ENCODE results near the gene BMF. TPM values are rescaled to one million over a fixed set of nuclear protein-coding genes. Genes with fewer than 3 reads are reported as not detected.
"Not testable (repeated sequence)": the region's sequence is repeated elsewhere in the genome, so short reads cannot be mapped to it uniquely, and the experiment has no call there.

Gene BMF
- total and polyA plus RNA-seq, 4 donors = 8.8 to 42.5 (median 11.1) TPM

DNA sequence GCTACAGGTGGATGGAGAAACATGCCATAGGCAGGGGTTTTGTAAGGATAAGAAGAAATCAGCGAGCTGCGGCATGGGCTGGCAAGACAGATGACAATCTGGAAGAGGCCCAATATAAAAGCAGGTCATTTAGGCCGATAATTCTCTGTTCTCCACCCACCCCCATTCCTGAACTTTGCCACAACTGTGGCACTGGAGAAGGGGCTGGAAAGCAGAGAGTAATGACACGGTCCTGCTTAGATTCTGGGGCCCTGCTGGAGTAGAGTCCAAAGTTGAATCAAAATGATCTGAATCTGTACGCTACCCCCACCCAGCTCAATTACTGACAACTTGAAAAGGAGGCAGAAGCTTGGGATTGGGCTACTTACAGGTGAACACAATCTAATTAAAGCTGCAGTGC, 33.7 kb upstream of the BMF start:
- Histone ChIP-seq H3K36me3 (ENCODE audit: control insufficient read depth in 4 of 4, insufficient read depth in 4 of 4, low read length in 4 of 4) (no peaks in the 10 kb centered on the region), H3K9me3 (ENCODE audit: control insufficient read depth in 4 of 4, insufficient read depth in 3 of 4, low read length in 3 of 4) (no peaks in the 10 kb centered on the region), H3K9ac (ENCODE audit: insufficient read depth in 1 of 2, low read length in 2 of 2) (no peak overlapping the region), H3K4me1 (ENCODE audit: control insufficient read depth in 5 of 5, insufficient read depth in 5 of 5, low read length in 5 of 5) (no peaks in the 10 kb centered on the region), H3K4me3 (no peak overlapping the region), H3K27me3 (ENCODE audit: control insufficient read depth in 3 of 3, insufficient read depth in 3 of 3, low read length in 2 of 3) (no peaks in the 10 kb centered on the region), H3K27ac (ENCODE audit: low read depth in 1 of 2, low read length in 1 of 2) (no peak overlapping the region)
- no peak for ATAC-seq (ENCODE audit: insufficient read depth, low FRiP score)
- DNase-seq = no peak
- TF ChIP-seq, protein P1, sequence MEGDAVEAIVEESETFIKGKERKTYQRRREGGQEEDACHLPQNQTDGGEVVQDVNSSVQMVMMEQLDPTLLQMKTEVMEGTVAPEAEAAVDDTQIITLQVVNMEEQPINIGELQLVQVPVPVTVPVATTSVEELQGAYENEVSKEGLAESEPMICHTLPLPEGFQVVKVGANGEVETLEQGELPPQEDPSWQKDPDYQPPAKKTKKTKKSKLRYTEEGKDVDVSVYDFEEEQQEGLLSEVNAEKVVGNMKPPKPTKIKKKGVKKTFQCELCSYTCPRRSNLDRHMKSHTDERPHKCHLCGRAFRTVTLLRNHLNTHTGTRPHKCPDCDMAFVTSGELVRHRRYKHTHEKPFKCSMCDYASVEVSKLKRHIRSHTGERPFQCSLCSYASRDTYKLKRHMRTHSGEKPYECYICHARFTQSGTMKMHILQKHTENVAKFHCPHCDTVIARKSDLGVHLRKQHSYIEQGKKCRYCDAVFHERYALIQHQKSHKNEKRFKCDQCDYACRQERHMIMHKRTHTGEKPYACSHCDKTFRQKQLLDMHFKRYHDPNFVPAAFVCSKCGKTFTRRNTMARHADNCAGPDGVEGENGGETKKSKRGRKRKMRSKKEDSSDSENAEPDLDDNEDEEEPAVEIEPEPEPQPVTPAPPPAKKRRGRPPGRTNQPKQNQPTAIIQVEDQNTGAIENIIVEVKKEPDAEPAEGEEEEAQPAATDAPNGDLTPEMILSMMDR (IDR thresholded peaks at IDR 0.05; ENCODE audit: control extremely low read depth, extremely low read depth) = no peak
- 93 to 96% methylated on average over 5 of the region's 5 CpGs for WGBS, 2 donors

GRCh38 chr15:40138201-40138570, 29.5 kb upstream of the BMF start:
- H3K9me3 ChIP-seq (ENCODE audit: control insufficient read depth in 4 of 4, insufficient read depth in 3 of 4, low read length in 3 of 4); H3K4me3 ChIP-seq; H3K27me3 ChIP-seq (ENCODE audit: control insufficient read depth in 3 of 3, insufficient read depth in 3 of 3, low read length in 2 of 3); H3K4me1 ChIP-seq (ENCODE audit: control insufficient read depth in 5 of 5, insufficient read depth in 5 of 5, low read length in 5 of 5); DNase-seq; H3K27ac ChIP-seq (ENCODE audit: low read depth in 1 of 2, low read length in 1 of 2); H3K36me3 ChIP-seq (ENCODE audit: control insufficient read depth in 4 of 4, insufficient read depth in 4 of 4, low read length in 4 of 4); ATAC-seq (ENCODE audit: insufficient read depth, low FRiP score); H3K9ac ChIP-seq (ENCODE audit: insufficient read depth in 1 of 2, low read length in 2 of 2): not testable (repeated sequence)
- WGBS, 2 donors = 43 to 61% methylated on average over 3 of the region's 3 CpGs

- Histone ChIP-seq H3K27me3 (ENCODE audit: control insufficient read depth in 3 of 3, insufficient read depth in 3 of 3, low read length in 2 of 3) (no peaks in the 10 kb centered on the region), H3K36me3 (ENCODE audit: control insufficient read depth in 4 of 4, insufficient read depth in 4 of 4, low read length in 4 of 4) (no peaks in the 10 kb centered on the region), H3K9ac (ENCODE audit: insufficient read depth in 1 of 2, low read length in 2 of 2) (no peak overlapping the region), H3K4me1 (ENCODE audit: control insufficient read depth in 5 of 5, insufficient read depth in 5 of 5, low read length in 5 of 5) (no peaks in the 10 kb centered on the region), H3K9me3 (ENCODE audit: control insufficient read depth in 4 of 4, insufficient read depth in 3 of 4, low read length in 3 of 4) (no peaks in the 10 kb centered on the region), H3K4me3 (no peak overlapping the region), H3K27ac (ENCODE audit: low read depth in 1 of 2, low read length in 1 of 2) (no peak overlapping the region)
- DNase-seq (no peak), ATAC-seq (ENCODE audit: insufficient read depth, low FRiP score) (no peak)
- WGBS, 2 donors = 95 to 99% methylated on average over 11 of the region's 11 CpGs
- TF ChIP-seq, protein P1 (IDR thresholded peaks at IDR 0.05; ENCODE audit: control extremely low read depth, extremely low read depth) = no peak
Measured at GRCh38 chr15:40137303-40138200, 28.9 kb upstream of the BMF start.

DNA sequence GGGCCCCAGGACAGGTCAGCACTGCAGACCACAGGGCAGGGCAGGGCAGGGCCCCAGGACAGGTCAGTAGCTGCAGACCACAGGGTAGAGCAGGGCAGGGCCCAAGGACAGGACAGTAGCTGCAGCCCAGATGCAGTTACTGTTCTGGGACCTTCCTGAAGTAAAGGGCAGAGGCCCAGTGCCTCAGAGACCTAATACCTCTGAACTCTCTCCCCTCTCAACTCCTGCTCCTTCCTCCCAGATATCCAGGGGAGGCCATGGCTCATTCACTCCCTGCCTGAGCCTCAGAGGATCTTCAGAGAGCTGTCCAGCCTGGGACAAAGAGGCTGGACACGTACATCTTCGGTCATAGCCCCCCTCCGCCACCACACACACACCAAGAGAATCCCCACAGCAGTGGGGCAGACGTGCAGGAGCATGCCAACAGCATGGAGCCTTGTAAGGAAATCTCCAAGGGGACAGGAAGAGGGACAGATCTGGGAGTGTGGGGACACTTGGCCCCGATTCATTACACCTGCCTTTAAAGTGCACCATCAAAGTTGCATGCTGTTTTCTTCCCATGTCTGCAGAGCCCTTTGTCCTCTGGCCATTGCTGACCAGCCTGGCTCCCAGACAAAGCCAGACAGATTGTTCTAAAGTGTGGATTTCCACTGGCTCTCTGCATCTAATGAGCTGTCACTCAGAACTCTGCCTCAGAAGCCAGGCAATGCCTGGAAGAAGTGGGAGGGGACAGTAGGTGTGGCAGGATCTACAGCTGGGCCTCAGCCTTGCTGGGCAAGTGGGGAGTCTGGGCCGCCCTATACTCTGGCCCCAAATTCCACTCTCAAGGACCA, 28.0 kb upstream of the BMF start:
- DNase-seq = no peak
- no peak overlapping the region for H3K4me3 ChIP-seq

GRCh38 chr15:40135846-40136450, 27.3 kb upstream of the BMF start:
- not testable (repeated sequence) for ATAC-seq (ENCODE audit: insufficient read depth, low FRiP score); H3K4me3 ChIP-seq
- WGBS, 2 donors = 79 to 86% methylated on average over 1 of the region's 1 CpG

More for the DNA sequence above, 28.0 kb upstream of the BMF start:
- no peak overlapping the region for H3K9ac ChIP-seq (ENCODE audit: insufficient read depth in 1 of 2, low read length in 2 of 2)
- H3K36me3 ChIP-seq (ENCODE audit: control insufficient read depth in 4 of 4, insufficient read depth in 4 of 4, low read length in 4 of 4) = no peaks in the 10 kb centered on the region
- H3K4me1 ChIP-seq (ENCODE audit: control insufficient read depth in 5 of 5, insufficient read depth in 5 of 5, low read length in 5 of 5) = no peaks in the 10 kb centered on the region
- no peak overlapping the region for H3K27ac ChIP-seq (ENCODE audit: low read depth in 1 of 2, low read length in 1 of 2)
- ATAC-seq (ENCODE audit: insufficient read depth, low FRiP score) = no peak
- TF ChIP-seq, protein P1 (IDR thresholded peaks at IDR 0.05; ENCODE audit: control extremely low read depth, extremely low read depth) = no peak
- H3K27me3 ChIP-seq (ENCODE audit: control insufficient read depth in 3 of 3, insufficient read depth in 3 of 3, low read length in 2 of 3) = no peaks in the 10 kb centered on the region
- 92 to 95% methylated on average over 6 of the region's 6 CpGs for WGBS, 2 donors
- no peaks in the 10 kb centered on the region for H3K9me3 ChIP-seq (ENCODE audit: control insufficient read depth in 4 of 4, insufficient read depth in 3 of 4, low read length in 3 of 4)

More at GRCh38 chr15:40135846-40136450, 27.3 kb upstream of the BMF start:
- not testable (repeated sequence) for H3K27ac ChIP-seq (ENCODE audit: low read depth in 1 of 2, low read length in 1 of 2); H3K36me3 ChIP-seq (ENCODE audit: control insufficient read depth in 4 of 4, insufficient read depth in 4 of 4, low read length in 4 of 4); DNase-seq; H3K9ac ChIP-seq (ENCODE audit: insufficient read depth in 1 of 2, low read length in 2 of 2); H3K4me1 ChIP-seq (ENCODE audit: control insufficient read depth in 5 of 5, insufficient read depth in 5 of 5, low read length in 5 of 5); H3K9me3 ChIP-seq (ENCODE audit: control insufficient read depth in 4 of 4, insufficient read depth in 3 of 4, low read length in 3 of 4); H3K27me3 ChIP-seq (ENCODE audit: control insufficient read depth in 3 of 3, insufficient read depth in 3 of 3, low read length in 2 of 3)
